OCI-LY3 (cell line): Measurements from ENCODE around the gene PRKAR1B.
"Not testable (repeated sequence)": the region's sequence is repeated elsewhere in the genome, so short reads cannot be mapped to it uniquely, and the experiment has no call there.

ENCODE experiments used
- H2AFZ ChIP-seq: fragments of 200-600, 300-600 bp; shearing (Covaris generic); 2 replicates; pipeline ENCODE4 v1.6.0; 2014; ENCODE audit warnings: antibody characterized with exemption, low read depth, low read length
- H3K27ac ChIP-seq: fragments of 200-600, 300-600 bp; sonication (generic); 2 replicates; pipeline ENCODE4 v1.5.1; 2014; ENCODE audit warnings: mild to moderate bottlenecking, low read length, moderate library complexity, mixed read lengths
- H3K27me3 ChIP-seq: fragments of 200-600, 300-600 bp; sonication (generic); 2 replicates; pipeline ENCODE4 v1.6.1; 2014; ENCODE audit warnings: low read depth, low read length, mixed read lengths
- H3K36me3 ChIP-seq: fragments of 200-600, 300-600 bp; sonication (generic); replicated peaks from 2 replicates; pipeline ENCODE3; 2014; ENCODE audit warnings: low read depth, low read length, mixed read lengths
- H3K4me1 ChIP-seq: fragments of 300-600, 200-600 bp; sonication (generic); 2 replicates; pipeline ENCODE4 v1.6.1; 2014; ENCODE audit warnings: low read length, mixed read lengths
- H3K4me2 ChIP-seq: fragments of 200-600, 300-600 bp; sonication (generic); 2 replicates; pipeline ENCODE4 v1.6.1; 2014; ENCODE audit warnings: low read length, mixed read lengths
- H3K4me3 ChIP-seq: fragments of 300-600, 200-600 bp; sonication (generic); 2 replicates; pipeline ENCODE4 v1.5.1; 2014; ENCODE audit warnings: antibody characterized with exemption, mild to moderate bottlenecking, low read length, moderate library complexity
- H3K79me2 ChIP-seq: fragments of 300-600, 200-600 bp; shearing (Covaris generic); 2 replicates; pipeline ENCODE4 v1.6.1; 2014; ENCODE audit warnings: mild to moderate bottlenecking, low read length, mixed read lengths
- H3K9ac ChIP-seq: fragments of 300-600, 200-600 bp; shearing (Covaris generic); 2 replicates; pipeline ENCODE4 v1.6.0; 2014; ENCODE audit warnings: mild to moderate bottlenecking, low read length, moderate library complexity
- H3K9me3 ChIP-seq: fragments of 200-600, 300-600 bp; shearing (Covaris generic); 2 replicates; pipeline ENCODE4 v1.6.1; 2014; ENCODE audit warnings: low read length, mixed read lengths; ENCODE audit not compliant: insufficient read depth
- H4K20me1 ChIP-seq: fragments of 200-600, 300-600 bp; sonication (generic); 2 replicates; pipeline ENCODE4 v1.6.1; 2016; ENCODE audit warnings: low read length, mixed read lengths; ENCODE audit not compliant: insufficient read depth
- EZH2phosphoT487 ChIP-seq: fragments of 200-600 bp; shearing (Covaris generic); IDR thresholded peaks from 2 replicates; pipeline ENCODE4 v1.6.1; 2018; ENCODE audit warnings: antibody characterized with exemption, mixed run types, low read depth
- TF ChIP-seq, protein P1 (sequence below): fragments of 200-600, 300-600 bp; sonication (generic); IDR thresholded peaks from 2 replicates; pipeline ENCODE4 v1.5.1; 2014; ENCODE audit warnings: antibody characterized with exemption, low read length, low read depth

Gene PRKAR1B

GRCh38 chr7:552868-553635, 174.0 kb downstream of the PRKAR1B start:
- no peak overlapping the region for H3K4me3 ChIP-seq

DNA sequence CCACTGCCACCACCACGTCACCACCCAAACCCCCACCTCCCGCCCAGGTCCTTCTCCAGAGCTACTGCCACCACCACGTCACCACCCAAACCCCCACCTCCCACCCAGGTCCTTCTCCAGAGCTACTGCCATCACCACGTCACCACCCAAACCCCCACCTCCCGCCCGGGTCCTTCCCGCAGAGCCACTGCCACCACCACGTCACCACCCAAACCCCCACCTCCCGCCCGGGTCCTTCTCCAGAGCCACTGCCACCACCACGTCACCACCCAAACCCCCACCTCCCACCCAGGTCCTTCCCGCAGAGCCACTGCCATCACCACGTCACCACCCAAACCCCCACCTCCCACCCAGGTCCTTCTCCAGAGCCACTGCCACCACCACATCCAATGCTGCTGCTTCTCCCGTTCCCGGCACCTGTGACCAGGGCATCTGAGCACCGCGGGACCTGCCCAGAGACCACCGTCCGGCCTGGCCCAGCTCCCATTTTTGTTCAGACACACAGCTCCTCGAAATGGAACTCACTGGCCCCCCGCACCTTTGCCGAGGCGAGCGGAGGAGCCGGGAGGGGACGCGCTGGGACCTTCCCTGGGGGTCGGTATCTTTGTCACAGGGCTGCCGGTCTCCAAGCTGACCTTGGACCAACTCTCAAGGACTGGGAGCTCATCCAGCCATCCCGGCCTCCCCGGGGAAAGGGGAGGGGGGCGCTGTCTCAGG, 174.8 kb downstream of the PRKAR1B start:
- H3K27ac ChIP-seq, H3K9me3 ChIP-seq, H3K36me3 ChIP-seq, H3K4me3 ChIP-seq, H2AFZ ChIP-seq, H3K79me2 ChIP-seq, H4K20me1 ChIP-seq, H3K4me1 ChIP-seq, H3K27me3 ChIP-seq, H3K4me2 ChIP-seq, H3K9ac ChIP-seq: not testable (repeated sequence)

More at GRCh38 chr7:552868-553635, 174.0 kb downstream of the PRKAR1B start:
- Histone ChIP-seq H3K79me2 (no peaks in the 10 kb centered on the region), H4K20me1 (no peaks in the 10 kb centered on the region), H2AFZ (no peak overlapping the region), H3K4me1 (no peaks in the 10 kb centered on the region), H3K9ac (no peak overlapping the region), H3K27ac (no peak overlapping the region), H3K9me3 (no peaks in the 10 kb centered on the region), H3K27me3 (no peaks in the 10 kb centered on the region), H3K36me3 (no peaks in the 10 kb centered on the region), H3K4me2 (no peak overlapping the region)
- TF ChIP-seq EZH2phosphoT487 = no peak
- TF ChIP-seq, protein P1, sequence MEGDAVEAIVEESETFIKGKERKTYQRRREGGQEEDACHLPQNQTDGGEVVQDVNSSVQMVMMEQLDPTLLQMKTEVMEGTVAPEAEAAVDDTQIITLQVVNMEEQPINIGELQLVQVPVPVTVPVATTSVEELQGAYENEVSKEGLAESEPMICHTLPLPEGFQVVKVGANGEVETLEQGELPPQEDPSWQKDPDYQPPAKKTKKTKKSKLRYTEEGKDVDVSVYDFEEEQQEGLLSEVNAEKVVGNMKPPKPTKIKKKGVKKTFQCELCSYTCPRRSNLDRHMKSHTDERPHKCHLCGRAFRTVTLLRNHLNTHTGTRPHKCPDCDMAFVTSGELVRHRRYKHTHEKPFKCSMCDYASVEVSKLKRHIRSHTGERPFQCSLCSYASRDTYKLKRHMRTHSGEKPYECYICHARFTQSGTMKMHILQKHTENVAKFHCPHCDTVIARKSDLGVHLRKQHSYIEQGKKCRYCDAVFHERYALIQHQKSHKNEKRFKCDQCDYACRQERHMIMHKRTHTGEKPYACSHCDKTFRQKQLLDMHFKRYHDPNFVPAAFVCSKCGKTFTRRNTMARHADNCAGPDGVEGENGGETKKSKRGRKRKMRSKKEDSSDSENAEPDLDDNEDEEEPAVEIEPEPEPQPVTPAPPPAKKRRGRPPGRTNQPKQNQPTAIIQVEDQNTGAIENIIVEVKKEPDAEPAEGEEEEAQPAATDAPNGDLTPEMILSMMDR = no peak

GRCh38 chr7:551615-551970, 175.5 kb downstream of the PRKAR1B start:
- H3K4me3 ChIP-seq, H3K27me3 ChIP-seq, H3K79me2 ChIP-seq, H3K4me1 ChIP-seq, H2AFZ ChIP-seq, H3K4me2 ChIP-seq, H4K20me1 ChIP-seq, H3K9me3 ChIP-seq, H3K36me3 ChIP-seq, H3K27ac ChIP-seq, H3K9ac ChIP-seq: not testable (repeated sequence)

- H3K4me1 ChIP-seq = no peaks in the 10 kb centered on the region
- no peaks in the 10 kb centered on the region for H3K36me3 ChIP-seq
- H3K79me2 ChIP-seq = no peaks in the 10 kb centered on the region
Measured at GRCh38 chr7:550881-551614, 176.0 kb downstream of the PRKAR1B start.

More at GRCh38 chr7:550881-551614, 176.0 kb downstream of the PRKAR1B start:
- no peak overlapping the region for H3K4me3 ChIP-seq
- no peak overlapping the region for H3K4me2 ChIP-seq
- no peak overlapping the region for H3K27ac ChIP-seq
- no peak for TF ChIP-seq EZH2phosphoT487
- TF ChIP-seq, protein P1 = no peak
- H2AFZ ChIP-seq = no peak overlapping the region
- H4K20me1 ChIP-seq = no peaks in the 10 kb centered on the region
- no peaks in the 10 kb centered on the region for H3K9me3 ChIP-seq
- no peak overlapping the region for H3K9ac ChIP-seq
- H3K27me3 ChIP-seq = no peaks in the 10 kb centered on the region
